Fibroblast of skin of abdomen (primary cell): ENCODE data around the gene LPCAT3. TPM values are rescaled to one million over a fixed set of nuclear protein-coding genes. Genes with fewer than 3 reads are reported as not detected.
"Not testable (repeated sequence)": the region's sequence is repeated elsewhere in the genome, so short reads cannot be mapped to it uniquely, and the experiment has no call there.

ENCODE experiments used
- DNase-seq: peaks from one replicate; pipeline ENCODE4 v3.0.0-alpha.2; 2013
- polyA plus RNA-seq, 2 experiments: library from polyadenylated mRNA; unstranded; fragments of 120-200 nt; gene quantifications; one replicate each; pipeline ENCODE4 v1.2.1, GENCODE V29; 2013; ENCODE audit not compliant: insufficient read length in 2 of 2

Gene LPCAT3, protein sequence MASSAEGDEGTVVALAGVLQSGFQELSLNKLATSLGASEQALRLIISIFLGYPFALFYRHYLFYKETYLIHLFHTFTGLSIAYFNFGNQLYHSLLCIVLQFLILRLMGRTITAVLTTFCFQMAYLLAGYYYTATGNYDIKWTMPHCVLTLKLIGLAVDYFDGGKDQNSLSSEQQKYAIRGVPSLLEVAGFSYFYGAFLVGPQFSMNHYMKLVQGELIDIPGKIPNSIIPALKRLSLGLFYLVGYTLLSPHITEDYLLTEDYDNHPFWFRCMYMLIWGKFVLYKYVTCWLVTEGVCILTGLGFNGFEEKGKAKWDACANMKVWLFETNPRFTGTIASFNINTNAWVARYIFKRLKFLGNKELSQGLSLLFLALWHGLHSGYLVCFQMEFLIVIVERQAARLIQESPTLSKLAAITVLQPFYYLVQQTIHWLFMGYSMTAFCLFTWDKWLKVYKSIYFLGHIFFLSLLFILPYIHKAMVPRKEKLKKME
- 27.3 TPM for polyA plus RNA-seq (2013, experiment 1 of 2; ENCODE audit: insufficient read length)
- 25.8 TPM for polyA plus RNA-seq (2013, experiment 2 of 2; ENCODE audit: insufficient read length)

DNA sequence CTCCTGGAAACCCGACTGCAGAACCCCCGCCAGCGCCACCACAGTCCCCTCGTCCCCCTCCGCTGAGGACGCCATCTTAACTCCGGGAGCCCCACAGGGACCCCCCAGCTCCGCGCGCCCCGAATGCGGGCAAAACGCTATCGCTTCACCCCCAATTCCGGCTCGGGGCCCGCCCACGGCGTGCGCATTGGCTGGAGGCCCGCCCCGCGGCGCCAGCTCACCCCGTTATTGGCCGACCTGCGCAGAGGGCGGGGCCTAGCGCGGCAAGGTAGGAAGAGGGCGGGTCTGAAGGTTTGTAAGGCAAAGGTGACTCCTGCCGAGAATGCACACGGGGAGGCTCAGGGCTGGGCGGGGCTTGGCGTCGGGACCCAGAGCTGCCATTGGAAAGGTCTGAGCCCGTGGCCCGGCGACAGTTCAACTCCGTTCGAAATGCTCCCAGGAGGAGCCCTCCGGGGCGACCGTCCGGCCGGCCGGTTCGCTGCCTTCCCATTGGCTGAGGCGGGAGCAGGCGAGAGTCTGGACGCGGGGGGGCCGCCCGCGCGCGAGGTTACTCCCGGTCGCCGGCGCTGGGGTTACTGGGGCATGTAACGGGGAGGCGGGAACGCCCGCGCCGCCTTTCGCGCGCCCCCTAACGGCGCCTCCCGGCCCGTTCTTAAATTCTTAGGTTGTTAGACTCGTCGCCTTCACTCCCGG, at the start of gene LPCAT3:
Gene LPCAT3 (minus strand): TSS at position 127 of the 693 bp plus-strand sequence. CDS start 52 bp downstream, at position 75.
- DNase-seq: peak; percentile 94

DNA sequence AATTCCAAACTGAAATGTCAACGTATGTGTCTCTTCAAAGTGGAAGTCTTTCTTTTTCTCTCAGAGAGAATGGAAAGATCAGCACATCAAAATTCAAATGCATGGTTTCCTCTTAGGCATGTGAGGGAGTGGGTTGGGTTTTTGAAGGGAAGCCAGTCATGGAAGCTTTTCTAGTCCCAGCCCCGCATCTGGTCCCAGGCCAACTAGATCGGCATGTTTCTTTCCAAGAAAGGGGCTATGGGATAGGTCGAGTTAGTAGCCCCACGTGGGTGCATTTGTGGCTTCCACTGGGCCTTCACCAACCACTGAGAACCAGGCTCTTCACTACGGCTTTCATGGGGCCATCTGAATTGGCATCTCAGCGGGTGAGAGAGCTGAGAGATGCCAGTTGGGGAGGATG, 48.8 kb upstream of the LPCAT3 start:
- DNase-seq: no peak

DNA sequence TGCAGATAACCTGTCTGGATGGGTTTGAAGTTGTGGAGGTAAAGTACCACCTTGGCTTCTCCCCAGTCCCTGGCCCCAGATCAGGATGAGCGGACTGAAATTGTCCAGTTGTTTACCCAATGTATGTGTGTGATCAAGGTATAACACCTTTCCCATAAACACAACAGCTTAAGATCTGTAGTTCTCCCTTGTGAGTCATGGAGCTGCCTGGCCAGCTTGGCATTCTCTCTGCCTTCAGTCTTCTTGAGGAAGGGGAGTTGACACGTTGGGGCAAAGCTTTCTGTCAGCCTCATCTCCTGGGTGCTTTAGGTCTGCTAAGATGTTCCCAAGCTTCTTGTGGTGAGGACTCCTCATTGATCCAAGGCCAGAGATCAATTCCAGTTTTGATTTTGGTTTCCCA, 48.3 kb upstream of the LPCAT3 start:
- no peak for DNase-seq

DNA sequence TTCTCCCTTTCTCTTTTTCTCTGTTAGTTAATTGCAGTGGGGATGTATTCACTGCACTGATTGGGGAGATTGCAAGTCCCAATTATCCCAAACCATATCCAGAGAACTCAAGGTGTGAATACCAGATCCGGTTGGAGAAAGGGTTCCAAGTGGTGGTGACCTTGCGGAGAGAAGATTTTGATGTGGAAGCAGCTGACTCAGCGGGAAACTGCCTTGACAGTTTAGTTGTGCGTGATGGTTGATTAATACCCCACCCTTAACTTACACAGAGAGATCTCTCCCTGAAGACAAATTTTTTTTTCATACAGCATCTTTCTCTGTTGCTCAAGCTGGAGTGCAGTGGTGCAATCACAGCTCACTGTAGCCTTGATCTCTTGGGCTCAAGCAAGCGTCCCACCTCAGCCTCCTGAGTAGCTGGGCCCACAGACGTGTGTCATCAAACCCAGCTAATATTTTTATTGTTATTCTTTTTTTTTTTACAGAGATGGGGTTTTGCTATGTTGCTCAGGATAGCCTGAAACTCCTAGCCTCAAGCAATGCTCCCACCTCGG, 46.9 kb upstream of the LPCAT3 start:
- no peak for DNase-seq

DNA sequence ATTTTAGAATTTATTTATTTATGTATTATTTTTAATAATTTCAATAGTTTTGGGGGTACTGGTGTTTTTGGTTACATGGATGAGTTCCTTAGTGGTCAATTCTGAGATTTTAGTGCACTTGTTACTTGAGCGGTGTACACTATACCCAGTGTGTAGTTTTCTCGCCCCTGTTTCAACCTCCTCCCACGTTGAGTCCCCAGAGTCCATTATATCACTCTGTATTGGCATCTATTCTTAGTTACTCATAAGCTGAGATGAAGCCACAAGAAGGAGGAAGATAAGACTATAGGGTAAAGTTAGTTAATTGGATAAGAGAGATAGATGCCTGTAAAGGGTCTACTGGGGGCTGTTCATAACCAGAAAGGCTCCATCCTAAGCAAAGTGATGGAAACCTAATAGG, 46.2 kb upstream of the LPCAT3 start:
- no peak for DNase-seq

DNA sequence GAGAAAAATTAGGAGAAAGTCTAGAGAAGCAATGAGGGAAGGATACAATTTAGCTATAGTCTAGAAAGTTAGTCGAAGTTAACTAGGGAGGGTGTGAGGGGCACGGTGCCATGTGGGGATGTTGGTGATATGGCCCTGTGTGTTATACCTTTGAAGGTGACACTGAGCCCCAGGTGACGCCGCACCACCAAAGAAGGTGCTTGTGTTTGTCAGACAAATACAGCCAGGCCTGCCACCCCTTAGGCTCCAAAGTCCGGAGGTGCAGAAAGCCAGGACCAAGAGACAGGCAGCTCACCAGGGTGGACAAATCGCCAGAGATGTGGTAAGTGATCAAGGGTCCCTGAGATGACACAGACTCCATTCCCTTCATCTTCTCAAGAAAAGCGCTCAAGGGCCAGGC, 43.3 kb upstream of the LPCAT3 start:
- no peak for DNase-seq

DNA sequence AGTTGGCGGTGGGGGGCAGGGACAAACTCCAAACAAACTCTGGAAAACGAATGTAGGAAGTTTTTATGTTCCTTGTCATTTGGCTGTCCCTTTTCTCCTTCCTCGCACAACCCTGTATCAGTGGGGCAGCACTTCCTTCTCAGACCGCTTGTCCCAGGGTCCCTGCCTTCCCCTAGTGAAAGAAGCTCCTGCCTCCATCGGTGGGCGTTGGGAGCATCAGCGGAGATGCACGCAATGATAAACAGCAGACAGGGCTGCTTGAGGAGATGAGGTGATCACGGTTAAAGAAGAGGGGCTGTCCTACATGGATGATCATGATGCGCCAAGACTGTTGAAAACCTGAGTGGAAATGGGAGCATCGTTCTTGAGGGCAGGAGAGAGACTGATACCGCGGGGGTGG, 42.9 kb upstream of the LPCAT3 start:
- DNase-seq: no peak

DNA sequence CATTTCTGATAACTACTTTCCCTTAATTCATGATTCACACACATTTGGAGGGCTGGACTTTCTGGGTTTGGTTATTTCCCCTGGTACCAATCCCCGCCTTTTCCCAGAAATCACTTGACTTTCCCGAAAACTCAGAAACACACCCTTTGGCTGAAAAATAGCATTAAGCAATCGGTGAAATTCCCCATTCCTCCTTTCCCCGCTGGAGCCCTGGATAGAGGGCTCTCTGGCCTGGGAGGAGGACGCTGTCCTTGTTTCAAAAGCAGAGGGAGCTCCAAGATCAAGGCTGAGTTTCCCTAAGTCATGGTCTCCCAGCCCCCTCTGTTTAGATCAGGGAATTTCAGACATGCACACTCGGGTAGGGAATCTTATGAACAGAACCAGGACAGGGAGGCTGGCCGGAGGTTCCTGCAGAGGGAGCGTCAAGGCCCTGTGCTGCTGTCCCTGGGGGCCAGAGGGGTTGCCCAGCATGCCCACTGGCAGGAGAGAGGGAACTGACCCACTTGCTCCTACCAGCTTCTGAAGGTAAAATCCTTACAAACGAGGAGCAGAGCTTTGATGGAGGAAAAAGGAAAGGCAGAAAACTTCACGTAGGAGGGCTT, 42.2 kb upstream of the LPCAT3 start, which contains the start of gene C1S:
Gene C1S (plus strand): TSS at position 366 of the 602 bp plus-strand sequence. CDS start 1,195 bp downstream, outside the sequence.
- DNase-seq: peak; percentile 98

DNA sequence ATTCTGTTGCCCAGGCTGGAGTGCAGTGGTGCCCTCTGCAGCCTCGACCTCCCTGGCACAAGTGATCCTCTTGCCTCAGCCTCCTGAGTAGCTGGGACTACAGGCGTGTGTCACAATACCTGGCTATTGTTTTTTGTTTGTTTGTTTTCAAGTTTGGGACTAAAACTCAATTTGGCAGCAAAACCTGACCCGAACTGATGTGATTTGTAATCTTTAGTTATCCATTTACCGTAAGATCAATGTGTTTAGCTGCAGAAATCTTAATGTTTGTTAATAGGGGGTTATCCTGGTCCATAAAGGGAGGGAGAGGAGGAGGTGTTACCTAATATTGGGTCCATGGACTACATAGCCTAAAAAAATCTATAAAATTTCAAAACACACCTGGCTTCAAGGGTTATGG, 41.5 kb upstream of the LPCAT3 start:
- DNase-seq: no peak

DNA sequence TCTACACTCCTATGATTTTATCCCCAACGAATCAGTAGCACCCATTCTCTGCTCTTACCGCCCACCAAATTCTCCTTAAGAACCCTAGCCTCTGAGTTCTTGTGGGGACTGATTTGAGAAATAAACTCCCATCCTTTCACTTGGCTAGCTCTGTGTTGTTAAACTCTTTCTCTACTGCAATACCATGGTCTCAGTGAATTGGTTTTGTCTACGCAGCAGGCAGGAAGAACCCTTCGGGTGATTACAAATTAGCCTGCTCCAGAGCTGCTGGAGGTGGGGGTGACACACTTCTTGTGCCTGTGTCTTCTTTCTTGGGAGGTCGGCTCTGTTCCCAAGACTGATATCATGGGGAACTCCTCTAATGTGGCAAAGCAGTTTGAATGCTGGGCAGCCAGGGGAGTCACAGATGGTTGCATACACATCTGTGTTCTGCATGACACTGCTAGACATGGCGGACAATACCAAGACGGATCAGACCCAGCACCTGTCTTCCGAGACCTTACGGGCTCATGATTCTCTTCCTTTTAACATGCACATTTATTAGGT, 40.6 kb upstream of the LPCAT3 start:
- no peak for DNase-seq

DNA sequence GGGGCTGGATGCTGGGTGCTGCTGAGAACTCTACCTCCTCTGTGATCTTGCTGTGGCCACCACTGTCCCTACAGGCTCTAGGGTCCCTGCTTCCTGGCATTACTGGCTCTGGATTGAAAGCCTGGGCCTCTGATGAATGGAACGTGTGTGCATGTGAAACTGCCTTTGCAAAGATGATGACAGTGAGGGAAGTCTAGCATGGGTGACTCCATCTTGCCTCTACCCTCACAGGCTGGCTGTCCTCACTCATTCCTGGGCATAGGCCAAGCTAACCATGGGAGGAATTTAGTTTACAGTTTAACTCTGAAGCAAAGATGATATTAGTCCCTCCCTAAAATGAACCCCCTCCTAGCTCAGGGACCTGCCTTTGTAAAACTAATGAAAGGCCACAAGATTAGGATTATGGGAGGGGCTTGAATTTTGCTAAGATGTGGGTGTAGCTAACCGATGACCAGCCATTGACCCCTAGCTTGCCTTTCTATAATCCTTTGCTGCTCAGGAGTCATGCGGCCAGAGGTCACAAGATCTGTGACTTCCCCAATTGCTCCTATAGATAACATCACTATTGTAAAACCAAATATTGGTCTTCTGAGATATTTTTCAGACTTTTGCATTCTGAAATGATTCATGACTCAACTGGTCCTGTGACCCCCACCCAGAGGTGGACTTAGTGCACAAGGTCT, 40.0 kb upstream of the LPCAT3 start:
- DNase-seq: no peak

DNA sequence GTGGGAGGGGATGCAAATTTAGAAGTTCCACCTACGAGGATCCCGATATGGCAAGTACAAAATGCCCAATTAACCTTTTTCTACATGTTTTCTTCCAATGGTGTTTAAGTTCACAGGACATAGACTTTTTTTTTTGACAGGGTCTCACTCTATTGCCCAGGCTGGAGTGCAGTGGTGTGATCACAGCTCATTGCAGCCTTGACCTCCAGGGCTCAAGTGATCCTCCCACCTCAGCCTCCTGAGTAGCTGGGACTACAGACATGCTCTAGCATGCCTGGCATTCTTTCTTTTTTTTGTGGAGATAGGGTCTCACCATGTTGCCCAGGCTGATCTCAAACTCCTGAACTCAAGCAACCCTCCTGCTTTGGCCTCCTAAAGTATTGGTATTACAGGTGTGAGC, 37.5 kb upstream of the LPCAT3 start:
- not testable (repeated sequence) for DNase-seq

DNA sequence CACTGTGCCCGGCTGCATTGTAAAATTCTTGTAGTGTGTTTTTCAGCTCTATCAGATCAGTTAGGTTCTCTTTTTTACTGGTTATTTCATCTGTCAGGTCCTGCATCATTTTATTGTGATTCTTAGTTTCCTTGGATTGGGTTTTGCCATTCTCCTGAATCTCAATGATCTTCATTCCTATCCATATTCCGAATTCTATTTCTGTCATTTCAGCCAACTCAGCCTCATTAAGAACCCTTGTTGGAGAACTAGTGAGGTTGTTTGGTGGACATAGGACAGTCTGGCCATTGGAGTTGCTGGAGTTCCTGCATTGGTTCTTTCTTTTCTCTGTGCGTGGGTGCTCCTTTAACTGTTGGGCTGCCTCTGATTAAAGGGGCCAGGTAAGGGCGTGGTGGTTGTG, 36.6 kb upstream of the LPCAT3 start:
- no peak for DNase-seq

DNA sequence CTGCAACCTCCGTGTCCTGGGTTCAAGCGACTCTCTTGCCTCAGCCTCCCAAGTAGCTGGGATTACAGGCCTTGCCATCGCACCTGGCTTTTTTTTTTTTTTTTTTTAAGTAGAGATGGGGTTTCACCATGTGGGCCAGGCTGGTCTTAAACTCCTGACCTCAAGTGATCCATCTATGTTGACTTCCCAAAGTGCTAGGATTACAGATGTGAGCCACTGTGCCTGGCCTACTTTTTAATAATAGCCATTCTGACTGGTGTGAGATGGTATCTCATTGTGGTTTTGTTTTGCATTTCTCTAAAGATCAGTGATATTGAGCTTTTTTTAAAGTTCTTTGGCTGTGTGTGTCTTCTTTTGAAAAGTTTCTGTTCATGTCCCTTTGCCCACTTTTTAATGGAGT, 31.7 kb upstream of the LPCAT3 start:
- DNase-seq: not testable (repeated sequence)

DNA sequence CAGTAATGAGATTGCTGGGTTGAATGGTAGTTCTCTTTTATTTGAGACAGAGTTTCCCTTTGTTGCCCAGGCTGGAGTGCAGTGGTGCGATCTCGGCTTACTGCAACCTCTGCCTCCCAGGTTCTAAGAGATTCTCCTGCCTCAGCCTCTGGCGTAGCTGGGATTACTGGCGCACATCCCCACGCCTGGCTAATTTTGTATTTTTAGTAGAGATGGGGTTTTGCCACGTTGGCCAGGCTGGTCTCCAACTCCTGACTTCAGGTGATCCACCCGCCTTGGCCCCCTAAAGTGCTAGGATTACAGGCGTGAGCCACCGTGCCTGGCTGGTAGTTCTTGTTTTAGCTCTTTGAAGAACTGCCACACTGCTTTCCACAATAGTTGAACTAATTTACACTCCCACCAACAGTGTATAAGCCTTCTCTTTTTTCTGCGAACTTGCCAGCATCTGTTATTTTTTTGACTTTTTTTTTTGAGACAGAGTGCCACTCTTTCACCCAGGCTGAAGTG, 31.2 kb upstream of the LPCAT3 start:
- DNase-seq: not testable (repeated sequence)

DNA sequence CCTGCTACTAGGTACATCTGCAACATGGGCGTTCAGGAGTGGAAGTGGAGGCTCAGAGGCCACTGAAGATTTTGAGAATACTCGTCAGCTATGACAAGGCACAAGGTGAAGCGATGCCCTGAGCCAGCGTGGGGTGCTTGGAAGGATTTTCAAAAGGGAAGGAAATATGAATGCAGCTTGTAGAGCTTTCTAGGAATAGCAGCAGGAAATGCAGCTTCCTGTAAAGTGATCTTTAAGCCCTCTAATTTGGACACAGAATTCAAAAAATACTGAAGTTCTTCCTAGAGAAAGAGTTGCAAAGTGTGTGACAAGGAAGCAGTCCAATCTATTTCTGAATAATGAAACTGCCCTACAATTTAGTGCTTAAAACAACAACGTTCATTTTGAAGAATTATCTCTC, 29.0 kb upstream of the LPCAT3 start:
- no peak for DNase-seq

DNA sequence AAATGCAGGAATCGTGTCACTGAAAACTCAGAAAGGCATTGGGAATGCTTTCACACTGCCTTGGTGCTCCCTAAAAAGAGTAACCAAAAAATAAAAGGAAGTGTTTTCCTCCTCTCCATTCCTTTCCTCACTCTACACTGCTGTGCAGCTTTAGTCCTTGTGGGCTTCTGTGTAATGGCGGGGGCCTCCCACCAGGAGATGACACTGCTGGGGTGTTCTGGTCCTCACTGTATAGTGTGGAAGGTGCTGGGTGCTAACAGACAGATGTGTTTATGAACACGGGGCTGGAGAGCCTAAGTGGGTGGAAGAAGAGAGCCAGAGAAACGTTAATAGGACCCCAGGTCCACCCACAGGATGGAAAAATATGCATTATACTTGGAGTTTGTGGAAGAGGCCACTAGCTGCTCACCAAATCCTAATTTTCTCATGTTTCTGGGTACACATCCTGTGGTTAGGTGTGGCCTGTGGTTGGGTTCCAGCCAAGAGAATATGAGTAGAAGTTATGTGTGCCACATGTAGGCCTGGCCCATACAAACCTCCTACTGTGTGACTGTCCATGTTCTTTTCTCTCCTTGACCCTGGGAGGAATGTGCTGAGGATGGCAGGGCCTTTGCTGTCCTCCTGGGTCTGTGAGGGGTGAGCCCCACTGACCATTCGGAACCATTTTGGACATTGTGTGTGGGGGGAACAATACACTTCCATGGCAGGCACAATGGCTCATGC, 28.3 kb upstream of the LPCAT3 start:
- DNase-seq: no peak

DNA sequence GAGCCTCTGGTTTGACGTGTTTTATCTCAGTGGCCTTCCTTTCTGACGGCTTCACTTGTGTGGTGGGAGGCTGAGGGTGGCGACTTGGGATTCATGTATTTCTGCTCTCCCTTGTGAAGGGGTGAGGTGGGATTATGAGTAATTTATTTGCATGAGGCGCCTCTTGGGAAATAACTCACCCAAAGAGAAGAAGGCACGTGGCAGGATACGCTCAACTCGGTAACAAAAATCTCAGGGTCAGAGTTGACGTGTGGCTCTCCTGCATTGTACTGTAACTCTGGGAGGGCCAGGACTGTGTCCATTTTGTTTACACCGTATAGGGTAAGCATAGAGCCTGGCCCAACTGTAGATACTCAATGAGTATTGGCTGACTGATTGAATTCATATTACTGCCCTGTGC, 27.6 kb upstream of the LPCAT3 start:
- DNase-seq: no peak

DNA sequence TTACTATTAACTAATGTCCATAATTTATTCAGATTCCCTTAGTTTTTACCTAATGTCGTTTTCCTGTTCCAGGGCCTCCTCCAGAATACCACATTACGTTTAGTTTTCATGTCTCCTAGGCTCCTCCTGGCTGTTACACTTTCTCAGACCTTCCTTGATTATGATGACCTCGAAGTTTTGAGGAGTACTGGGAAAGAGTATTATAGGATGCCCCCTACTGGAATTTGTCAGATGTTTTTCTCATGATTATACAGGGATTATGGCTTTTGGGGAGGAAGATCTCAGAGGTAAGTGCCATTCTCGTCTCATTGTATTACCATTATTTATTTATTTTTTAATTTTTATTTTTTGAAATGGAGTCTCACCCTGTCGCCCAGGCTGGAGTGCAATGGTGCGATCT, 24.6 kb upstream of the LPCAT3 start:
- DNase-seq: peak; percentile 26

DNA sequence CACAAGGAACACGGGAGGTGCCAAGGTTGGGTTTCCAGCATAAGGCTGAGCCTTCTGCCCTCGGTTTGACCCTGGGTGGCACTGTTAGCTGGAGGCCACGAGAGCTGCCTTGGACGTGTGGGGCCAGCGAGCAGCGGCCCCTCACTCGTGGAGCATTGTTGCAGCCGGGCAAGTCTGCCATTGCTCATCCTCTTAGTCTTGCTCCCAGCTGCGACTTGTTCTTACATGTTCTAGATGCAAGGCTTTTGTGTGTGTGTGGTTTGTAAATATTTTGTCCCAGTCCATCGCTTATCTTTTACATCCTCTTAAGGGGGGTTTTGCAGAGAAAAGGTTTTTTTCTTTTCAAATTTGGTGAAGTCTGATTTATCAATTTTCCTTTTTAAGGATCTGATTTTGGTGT, 21.1 kb upstream of the LPCAT3 start:
- DNase-seq: no peak

DNA sequence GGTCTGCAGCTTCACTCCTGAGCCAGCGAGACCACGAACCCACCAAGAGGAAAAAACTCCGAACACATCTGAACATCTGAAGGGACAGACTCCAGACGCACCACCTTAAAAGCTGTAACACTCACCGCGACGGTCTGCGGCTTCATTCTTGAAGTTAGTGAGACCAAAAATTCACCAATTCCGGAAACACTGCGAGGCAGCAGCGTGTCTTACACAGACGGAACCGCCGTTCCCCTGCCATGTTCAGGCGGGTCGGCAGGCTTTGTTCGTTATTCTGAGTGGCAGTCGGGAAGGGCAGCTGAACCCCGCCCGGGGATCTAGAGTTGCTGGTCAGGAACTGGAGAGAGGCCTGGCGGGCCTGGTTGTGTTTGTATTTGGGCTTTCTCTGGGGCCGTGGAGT, 20.3 kb upstream of the LPCAT3 start:
- DNase-seq: no peak
